NCI-H460 (cell line): ENCODE results near the gene LDLRAP1. TPM values are rescaled to one million over a fixed set of nuclear protein-coding genes. Genes with fewer than 3 reads are reported as not detected.

Experiments used
- DNase-seq: peaks from one replicate; pipeline ENCODE4 v3.0.0-alpha.2; 2016; ENCODE audit warnings: low read depth; ENCODE audit errors: extremely low read depth
- total RNA-seq: library from RNA; depleted of rRNA; stranded (reverse); fragments of >200 nt; shearing (Covaris generic); gene quantifications from 2 replicates; pipeline ENCODE4 v1.2.3, GENCODE V29; 2014; rRNA removed

The LDLRAP1 gene
- total RNA-seq, 1 experiment from 2014 or later: 8.4 TPM

DNA sequence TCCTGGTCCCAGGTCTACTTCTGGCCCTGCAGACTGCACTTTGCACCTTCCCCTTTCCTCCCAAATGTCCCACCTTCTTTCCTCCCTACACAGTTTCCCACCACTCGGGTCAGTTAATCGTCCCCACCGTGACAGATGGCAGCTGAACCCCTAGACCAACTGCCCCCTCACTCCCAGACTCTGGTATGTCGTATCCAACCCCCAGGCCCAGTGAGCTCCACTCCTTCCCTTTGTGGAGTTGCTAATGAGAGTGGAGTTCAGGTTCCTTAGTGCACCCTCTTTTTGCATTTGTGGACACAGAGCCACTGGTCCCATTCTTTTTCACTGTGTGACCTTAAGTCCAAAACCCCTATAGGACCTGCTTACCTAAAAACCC is 75.0 kb downstream of the LDLRAP1 start:
- no peak for DNase-seq

Other genes with a start within 250 kb of the LDLRAP1 start
- 78.4 and 92.5 TPM in 2 replicates for gene TMEM50A, start 205.3 kb upstream of the LDLRAP1 start, total RNA-seq
- not detected in 2 replicates for gene RHCE, start 122.8 kb upstream of the LDLRAP1 start, total RNA-seq
- gene MACO1, start 112.7 kb upstream of the LDLRAP1 start, total RNA-seq: 6.8 and 8.5 TPM in 2 replicates
- gene MAN1C1, start 73.2 kb downstream of the LDLRAP1 start, total RNA-seq: 0.10 TPM in 1 of 2 replicates, not detected in the other